Measurements from ENCODE around the gene WDR70. TPM values are rescaled to one million over a fixed set of nuclear protein-coding genes. Genes with fewer than 3 reads are reported as not detected.

The WDR70 gene
- total RNA-seq, 1 donor from 2014 or later = 29.0 TPM

GRCh38 chr5:37553720-37554404 is 174.7 kb downstream of the WDR70 start:
- no peak for DNase-seq
- Histone ChIP-seq H3K4me3 (no peak overlapping the region), H3K9me3 (no peaks in the 10 kb centered on the region), H3K4me1 (no peaks in the 10 kb centered on the region), H3K27ac (no peak overlapping the region), H3K27me3 (ENCODE audit: low read depth) (no peaks in the 10 kb centered on the region), H3K36me3 (no peaks in the 10 kb centered on the region)
- ATAC-seq = no peak
- intact Hi-C loops (cut with DNase I) = no loop called here
- no peak for TF ChIP-seq CTCF (IDR thresholded peaks at IDR 0.05)

GRCh38 chr5:37554405-37554739 is 175.3 kb downstream of the WDR70 start:
- H3K4me3 ChIP-seq = no peak overlapping the region
- no peak for ATAC-seq
- H3K9me3 ChIP-seq = no peaks in the 10 kb centered on the region
- intact Hi-C loops (cut with DNase I) = no loop called here
- no peaks in the 10 kb centered on the region for H3K36me3 ChIP-seq
- TF ChIP-seq CTCF (IDR thresholded peaks at IDR 0.05) = no peak
- H3K27ac ChIP-seq = no peak overlapping the region
- no peaks in the 10 kb centered on the region for H3K27me3 ChIP-seq (ENCODE audit: low read depth)
- no peaks in the 10 kb centered on the region for H3K4me1 ChIP-seq
- no peak for DNase-seq

- no peaks in the 10 kb centered on the region for H3K27me3 ChIP-seq (ENCODE audit: low read depth)
- DNase-seq = no peak
- no peak overlapping the region for H3K4me3 ChIP-seq
- intact Hi-C loops (cut with DNase I) = no loop called here
- no peak for ATAC-seq
- no peaks in the 10 kb centered on the region for H3K4me1 ChIP-seq
- H3K27ac ChIP-seq = no peak overlapping the region
- no peaks in the 10 kb centered on the region for H3K36me3 ChIP-seq
- peak; percentile 32 for TF ChIP-seq CTCF (IDR thresholded peaks at IDR 0.05)
- H3K9me3 ChIP-seq = no peaks in the 10 kb centered on the region
These were observed 175.8 kb downstream of the WDR70 start for GRCh38 chr5:37554938-37555337.

- ATAC-seq = no peak
- Histone ChIP-seq H3K9me3 (no peaks in the 10 kb centered on the region), H3K27me3 (ENCODE audit: low read depth) (no peaks in the 10 kb centered on the region), H3K4me3 (no peak overlapping the region), H3K27ac (no peak overlapping the region), H3K36me3 (no peaks in the 10 kb centered on the region), H3K4me1 (no peaks in the 10 kb centered on the region)
- TF ChIP-seq CTCF (IDR thresholded peaks at IDR 0.05) = no peak
- intact Hi-C loops (cut with DNase I) = no loop called here
- DNase-seq = no peak
These were observed 178.7 kb downstream of the WDR70 start for GRCh38 chr5:37557734-37558293.

GRCh38 chr5:37565062-37565670 is 186.0 kb downstream of the WDR70 start:
- Histone ChIP-seq H3K27me3 (ENCODE audit: low read depth) (no peaks in the 10 kb centered on the region), H3K9me3 (no peaks in the 10 kb centered on the region), H3K4me1 (no peaks in the 10 kb centered on the region), H3K4me3 (no peak overlapping the region), H3K36me3 (no peaks in the 10 kb centered on the region), H3K27ac (no peak overlapping the region)
- no peak for ATAC-seq
- TF ChIP-seq CTCF (IDR thresholded peaks at IDR 0.05) = no peak
- DNase-seq = no peak
- intact Hi-C loops (cut with DNase I) = no loop called here

Data from lower lobe of right lung (tissue), 2 donors.